Activated naive CD4-positive, alpha-beta T cell treated with anti-CD3 and anti-CD28 coated beads for 36 hours (primary cell): ENCODE data around the gene OSBPL9. TPM values are rescaled to one million over a fixed set of nuclear protein-coding genes. Genes with fewer than 3 reads are reported as not detected.

ENCODE experiments used
- CTCF ChIA-PET: fragments of 350-600 bp; sonication (Branson Sonifier 250); formaldehyde crosslinking; loops from one replicate; lab custom pipeline; 2021; ENCODE audit warnings: antibody characterized with exemption; lab: Charles Lee
- DNase-seq: peaks from one replicate; pipeline ENCODE4 v3.0.0-alpha.2; 2020
- H3K27ac Mint-ChIP-seq: one replicate; pipeline ENCODE4 v1.8.0; 2021; ENCODE audit warnings: mild to moderate bottlenecking, mixed read lengths
- H3K27me3 Mint-ChIP-seq: one replicate; pipeline ENCODE4 v1.8.0; 2021; ENCODE audit warnings: low read depth, mixed read lengths
- H3K36me3 Mint-ChIP-seq: one replicate; pipeline ENCODE4 v1.8.0; 2021; ENCODE audit warnings: low read depth, mixed read lengths
- H3K4me1 Mint-ChIP-seq: one replicate; pipeline ENCODE4 v1.8.0; 2021; ENCODE audit warnings: low read depth, mixed read lengths
- H3K4me3 Mint-ChIP-seq: one replicate; pipeline ENCODE4 v1.8.0; 2021; ENCODE audit warnings: mild to moderate bottlenecking, moderate library complexity, mixed read lengths
- H3K9me3 Mint-ChIP-seq: one replicate; pipeline ENCODE4 v1.8.0; 2021; ENCODE audit warnings: mixed read lengths
- intact Hi-C: fragments of 100-400 bp; cut with micrococcal nuclease; formaldehyde crosslinking; loops from one replicate; pipeline ENCODE4 v1.15.1; 2023
- total RNA-seq, 2 experiments: library from RNA; stranded (reverse); gene quantifications; one replicate each; pipeline ENCODE4 v1.2.3, GENCODE V29; 2021

Gene OSBPL9
- total RNA-seq, 2 experiments from 2014 or later = 38.2 to 40.7 TPM

- DNase-seq = no peak
- CTCF ChIA-PET = interaction anchor here (0.6 to 3.5 kb wide), 4 partner anchors 140 to 503 kb away, joined by 3 to 14 read pairs (median 3); no protein-coding TSS in a partner anchor
- H3K4me1 Mint-ChIP-seq = peaks cover 21% of the 10 kb centered on the region
- H3K36me3 Mint-ChIP-seq = peaks cover 3% of the 10 kb centered on the region
- no peaks in the 10 kb centered on the region for H3K9me3 Mint-ChIP-seq
- no peak overlapping the region for H3K4me3 Mint-ChIP-seq
- no peak overlapping the region for H3K27ac Mint-ChIP-seq
- no peaks in the 10 kb centered on the region for H3K27me3 Mint-ChIP-seq
- intact Hi-C loops = no loop called here
These were observed 12.1 kb downstream of the OSBPL9 start for GRCh38 chr1:51628715-51629590.

- Mint-ChIP-seq H3K27ac (no peak overlapping the region), H3K27me3 (no peaks in the 10 kb centered on the region), H3K36me3 (peaks cover 3% of the 10 kb centered on the region), H3K4me1 (peaks cover 27% of the 10 kb centered on the region), H3K9me3 (no peaks in the 10 kb centered on the region), H3K4me3 (no peak overlapping the region)
- DNase-seq = no peak
- CTCF ChIA-PET = interaction anchor here (3.5 kb wide), 1 partner anchor 139 kb away, joined by 14 read pairs; no protein-coding TSS in a partner anchor
- intact Hi-C loops = no loop called here
These were observed 13.0 kb downstream of the OSBPL9 start for GRCh38 chr1:51629918-51630317.

GRCh38 chr1:51630393-51630792 is 13.5 kb downstream of the OSBPL9 start:
- H3K9me3 Mint-ChIP-seq = no peaks in the 10 kb centered on the region
- H3K27me3 Mint-ChIP-seq = no peaks in the 10 kb centered on the region
- H3K36me3 Mint-ChIP-seq = peaks cover 3% of the 10 kb centered on the region
- CTCF ChIA-PET = interaction anchor here (0.7 kb wide), 1 partner anchor 138 kb away, joined by 3 read pairs; no protein-coding TSS in a partner anchor
- no peak overlapping the region for H3K27ac Mint-ChIP-seq
- DNase-seq = no peak
- peaks cover 27% of the 10 kb centered on the region for H3K4me1 Mint-ChIP-seq
- no peak overlapping the region for H3K4me3 Mint-ChIP-seq
- intact Hi-C loops = no loop called here

- intact Hi-C loops = no loop called here
- Mint-ChIP-seq H3K4me1 (peaks cover 27% of the 10 kb centered on the region), H3K27ac (no peak overlapping the region)
These were observed 14.0 kb downstream of the OSBPL9 start for GRCh38 chr1:51630922-51631321.

GRCh38 chr1:51631747-51632146 is 14.9 kb downstream of the OSBPL9 start:
- Mint-ChIP-seq H3K27ac (no peak overlapping the region), H3K4me3 (no peak overlapping the region)
- intact Hi-C loops = no loop called here

More at GRCh38 chr1:51630922-51631321, 14.0 kb downstream of the OSBPL9 start:
- CTCF ChIA-PET = interaction anchor here (0.5 to 0.7 kb wide), 3 partner anchors 32 to 139 kb away, joined by 3 read pairs; no protein-coding TSS in a partner anchor
- no peak for DNase-seq
- Mint-ChIP-seq H3K4me3 (no peak overlapping the region), H3K9me3 (no peaks in the 10 kb centered on the region), H3K36me3 (peaks cover 3% of the 10 kb centered on the region), H3K27me3 (no peaks in the 10 kb centered on the region)

GRCh38 chr1:51634618-51635017 is 17.7 kb downstream of the OSBPL9 start:
- no peak for DNase-seq
- intact Hi-C loops = no loop called here
- CTCF ChIA-PET = no interaction called here
- peaks cover 17% of the 10 kb centered on the region for H3K4me1 Mint-ChIP-seq
- no peaks in the 10 kb centered on the region for H3K36me3 Mint-ChIP-seq
- no peaks in the 10 kb centered on the region for H3K9me3 Mint-ChIP-seq
- no peak overlapping the region for H3K27ac Mint-ChIP-seq
- H3K27me3 Mint-ChIP-seq = no peaks in the 10 kb centered on the region
- no peak overlapping the region for H3K4me3 Mint-ChIP-seq

More at GRCh38 chr1:51631747-51632146, 14.9 kb downstream of the OSBPL9 start:
- Mint-ChIP-seq H3K36me3 (peaks cover 3% of the 10 kb centered on the region), H3K4me1 (peaks cover 26% of the 10 kb centered on the region), H3K9me3 (no peaks in the 10 kb centered on the region), H3K27me3 (no peaks in the 10 kb centered on the region)
- DNase-seq = no peak
- CTCF ChIA-PET = interaction anchor here (0.5 to 0.7 kb wide), 2 partner anchors 33 to 319 kb away, joined by 3 to 5 read pairs; no protein-coding TSS in a partner anchor

GRCh38 chr1:51635615-51636014 is 18.7 kb downstream of the OSBPL9 start:
- intact Hi-C loops = no loop called here
- Mint-ChIP-seq H3K4me1 (peaks cover 13% of the 10 kb centered on the region), H3K9me3 (no peaks in the 10 kb centered on the region), H3K27ac (no peak overlapping the region), H3K27me3 (no peaks in the 10 kb centered on the region), H3K36me3 (no peaks in the 10 kb centered on the region), H3K4me3 (no peak overlapping the region)
- CTCF ChIA-PET = no interaction called here
- DNase-seq = no peak

GRCh38 chr1:51636191-51636590 is 19.3 kb downstream of the OSBPL9 start:
- intact Hi-C loops = no loop called here
- CTCF ChIA-PET = no interaction called here
- no peaks in the 10 kb centered on the region for H3K9me3 Mint-ChIP-seq
- no peak overlapping the region for H3K27ac Mint-ChIP-seq
- no peak overlapping the region for H3K4me3 Mint-ChIP-seq
- H3K36me3 Mint-ChIP-seq = peaks cover 1% of the 10 kb centered on the region
- H3K27me3 Mint-ChIP-seq = no peaks in the 10 kb centered on the region
- no peak for DNase-seq
- H3K4me1 Mint-ChIP-seq = peaks cover 13% of the 10 kb centered on the region

GRCh38 chr1:51636764-51637522 is 20.1 kb downstream of the OSBPL9 start:
- H3K4me1 Mint-ChIP-seq = peaks cover 13% of the 10 kb centered on the region
- H3K27ac Mint-ChIP-seq = no peak overlapping the region
- H3K9me3 Mint-ChIP-seq = no peaks in the 10 kb centered on the region
- intact Hi-C loops = no loop called here
- H3K4me3 Mint-ChIP-seq = no peak overlapping the region
- CTCF ChIA-PET = no interaction called here
- DNase-seq = peak; percentile 10
- H3K27me3 Mint-ChIP-seq = no peaks in the 10 kb centered on the region
- peaks cover 3% of the 10 kb centered on the region for H3K36me3 Mint-ChIP-seq

GRCh38 chr1:51638350-51638749 is 21.5 kb downstream of the OSBPL9 start:
- no peaks in the 10 kb centered on the region for H3K27me3 Mint-ChIP-seq
- CTCF ChIA-PET = no interaction called here
- H3K9me3 Mint-ChIP-seq = no peaks in the 10 kb centered on the region
- peaks cover 7% of the 10 kb centered on the region for H3K36me3 Mint-ChIP-seq
- H3K4me3 Mint-ChIP-seq = no peak overlapping the region
- no peak for DNase-seq
- intact Hi-C loops = no loop called here
- H3K27ac Mint-ChIP-seq = no peak overlapping the region
- H3K4me1 Mint-ChIP-seq = peaks cover 13% of the 10 kb centered on the region

- CTCF ChIA-PET = interaction anchor here (0.6 kb wide), 1 partner anchor 1029 kb away, joined by 5 read pairs; no protein-coding TSS in a partner anchor
- no peak for DNase-seq
- Mint-ChIP-seq H3K9me3 (peaks cover 2% of the 10 kb centered on the region), H3K4me1 (peaks cover 6% of the 10 kb centered on the region), H3K4me3 (no peak overlapping the region), H3K27me3 (no peaks in the 10 kb centered on the region), H3K36me3 (peaks cover 11% of the 10 kb centered on the region), H3K27ac (no peak overlapping the region)
- intact Hi-C loops = no loop called here
These were observed 22.8 kb downstream of the OSBPL9 start for GRCh38 chr1:51639694-51640093.

- H3K27me3 Mint-ChIP-seq = no peaks in the 10 kb centered on the region
- intact Hi-C loops = no loop called here
- CTCF ChIA-PET = interaction anchor here (0.7 to 1.4 kb wide), 2 partner anchors 30 to 45 kb away, joined by 3 to 4 read pairs; no protein-coding TSS in a partner anchor
- H3K4me1 Mint-ChIP-seq = peaks cover 2% of the 10 kb centered on the region
- DNase-seq = no peak
- H3K27ac Mint-ChIP-seq = no peak overlapping the region
- H3K9me3 Mint-ChIP-seq = peaks cover 2% of the 10 kb centered on the region
- H3K36me3 Mint-ChIP-seq = peaks cover 13% of the 10 kb centered on the region
- H3K4me3 Mint-ChIP-seq = no peak overlapping the region
These were observed 24.2 kb downstream of the OSBPL9 start for GRCh38 chr1:51641096-51641495.
